NOMO-1 treated with DMSO at 0.1 percent for 48 hours (cell line): Measurements from ENCODE around the gene VTA1.
"Not testable (repeated sequence)": the region's sequence is repeated elsewhere in the genome, so short reads cannot be mapped to it uniquely, and the experiment has no call there.

Experiments used
- DNase-seq: peaks from one replicate; lab custom pipeline; 2025; ENCODE audit not compliant: unreplicated experiment; lab: John Stamatoyannopoulos, UW

Gene VTA1

DNA sequence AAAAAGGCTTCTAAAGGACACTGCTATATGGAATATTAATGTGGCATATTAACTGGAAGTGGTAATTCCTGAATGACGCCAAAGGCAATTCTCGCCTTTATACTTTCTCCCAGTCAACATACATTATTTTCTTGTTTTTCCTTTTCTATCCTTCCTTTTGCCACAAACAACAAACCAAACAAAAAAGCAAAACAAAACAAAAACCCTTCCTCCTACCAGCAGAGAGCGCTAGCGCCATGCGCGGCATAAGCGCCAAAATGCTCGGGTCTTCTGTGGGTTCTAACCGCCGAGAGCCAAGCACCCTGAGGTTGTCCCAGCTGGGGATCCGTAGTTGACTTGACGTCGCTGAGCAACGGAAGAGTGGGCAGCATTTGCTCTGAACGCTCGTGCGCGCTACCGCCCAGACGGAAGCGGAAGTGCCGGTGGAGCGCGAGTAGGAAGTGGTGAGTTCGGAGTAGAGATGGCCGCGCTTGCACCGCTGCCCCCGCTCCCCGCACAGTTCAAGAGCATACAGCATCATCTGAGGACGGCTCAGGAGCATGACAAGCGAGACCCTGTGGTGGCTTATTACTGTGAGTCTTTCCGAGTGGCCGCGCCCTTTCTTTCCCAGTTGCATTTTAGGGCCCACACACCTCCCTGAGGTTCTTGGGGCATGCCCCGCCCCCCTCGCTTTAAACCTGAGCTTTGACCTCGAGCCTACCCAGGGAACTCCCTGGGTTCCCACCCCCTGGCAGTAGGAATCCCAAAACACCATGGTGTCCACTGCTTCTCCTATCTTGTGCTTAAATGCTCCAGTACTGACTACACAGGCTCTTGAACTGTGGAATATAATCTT, at the start of gene VTA1, which contains the start of gene NMBR:
VTA1 (plus strand) TSS at position 436 of the 835 bp plus-strand sequence; CDS start at position 461, 25 bp downstream.
NMBR (minus strand) TSS at position 295 of the 835 bp plus-strand sequence. CDS start 58,464 bp downstream, outside the sequence.
- peak; percentile 99 for DNase-seq

GRCh38 chr6:142104820-142105219, 42.2 kb upstream of the VTA1 start:
- not testable (repeated sequence) for DNase-seq

- not testable (repeated sequence) for DNase-seq
These were observed 36.2 kb upstream of the VTA1 start for GRCh38 chr6:142110820-142111219.

DNA sequence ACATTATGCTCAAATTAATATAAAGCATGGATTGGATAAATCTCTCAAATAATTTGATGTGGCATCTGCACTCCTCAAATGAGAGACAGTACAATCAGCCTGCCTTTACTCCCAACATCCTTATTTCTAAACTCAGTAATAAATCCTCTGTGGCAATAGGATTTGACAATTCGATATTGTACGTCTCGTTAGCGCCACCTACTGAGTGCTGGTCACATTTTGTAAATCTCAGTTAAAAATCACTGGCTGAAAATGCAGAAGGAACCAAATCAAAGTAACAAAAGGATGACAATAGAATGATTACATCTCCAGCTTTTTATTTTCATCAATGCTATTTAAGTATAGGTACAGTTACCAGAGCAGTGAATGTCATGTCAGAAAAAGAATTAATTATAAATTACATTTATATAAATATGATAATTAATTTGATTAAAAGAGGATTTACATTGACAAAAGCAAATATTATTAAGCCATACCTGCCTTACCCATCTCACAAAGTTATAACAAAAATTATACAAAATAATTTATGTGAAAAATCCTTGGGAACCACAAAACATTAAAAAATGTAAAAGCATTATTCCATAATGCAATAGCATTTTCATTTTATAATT, 34.5 kb upstream of the VTA1 start:
- peak; percentile 66 for DNase-seq

DNA sequence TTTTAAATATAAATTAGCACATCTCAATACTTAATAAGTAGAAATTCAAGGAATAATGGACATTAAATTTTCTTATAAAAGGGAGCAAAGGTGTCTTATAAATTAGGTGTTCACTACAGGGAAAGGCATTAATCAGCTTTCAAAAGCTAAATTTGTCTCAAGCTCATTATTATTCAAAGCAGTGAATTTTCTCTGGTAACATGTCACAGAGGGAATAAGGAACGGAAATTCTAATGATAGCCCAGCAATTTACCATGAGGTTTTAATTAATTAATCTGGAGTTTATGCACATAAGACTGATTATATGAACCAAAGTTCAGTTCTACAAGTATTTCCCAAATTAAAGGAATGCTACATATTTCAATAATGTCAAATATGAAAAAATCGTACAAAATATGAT, 29.7 kb upstream of the VTA1 start:
- DNase-seq = no peak

DNA sequence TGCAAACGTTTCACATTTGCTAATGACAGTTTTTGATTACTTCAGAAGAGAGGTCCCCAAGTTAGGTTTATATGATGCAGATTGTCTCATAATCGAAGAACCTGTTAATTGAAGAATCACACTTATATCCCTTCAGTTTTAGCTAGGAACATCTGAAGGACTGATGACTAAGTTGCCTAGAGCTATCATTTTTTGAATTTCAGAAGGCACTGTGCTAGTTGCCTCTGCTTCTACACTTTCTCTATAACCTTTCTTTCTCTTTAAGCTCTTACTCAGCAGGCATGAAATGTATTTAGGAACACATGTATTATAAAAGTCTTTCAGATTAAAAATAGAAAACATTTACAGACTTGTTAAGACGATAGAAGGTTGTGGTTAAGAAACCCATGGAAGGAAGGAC, 28.7 kb upstream of the VTA1 start:
- no peak for DNase-seq

DNA sequence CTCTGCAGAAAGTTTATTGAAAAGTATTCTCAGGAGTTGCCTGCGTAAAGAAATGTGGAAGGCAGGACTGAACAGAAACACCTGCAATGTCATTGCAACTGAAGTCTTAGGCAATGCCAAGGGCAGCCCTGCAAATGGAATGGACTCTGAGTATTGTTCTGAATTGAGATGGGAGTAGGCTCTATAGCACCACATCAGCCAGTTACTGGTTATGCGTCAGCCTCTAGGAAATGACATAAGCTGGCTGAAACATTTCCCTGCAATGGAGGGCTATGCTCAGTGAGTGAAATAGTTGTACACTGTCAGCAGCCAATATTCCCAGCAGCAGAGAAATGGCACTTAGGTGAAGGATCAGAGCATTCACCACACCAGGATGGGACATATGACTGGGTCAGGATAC, 28.1 kb upstream of the VTA1 start:
- no peak for DNase-seq

DNA sequence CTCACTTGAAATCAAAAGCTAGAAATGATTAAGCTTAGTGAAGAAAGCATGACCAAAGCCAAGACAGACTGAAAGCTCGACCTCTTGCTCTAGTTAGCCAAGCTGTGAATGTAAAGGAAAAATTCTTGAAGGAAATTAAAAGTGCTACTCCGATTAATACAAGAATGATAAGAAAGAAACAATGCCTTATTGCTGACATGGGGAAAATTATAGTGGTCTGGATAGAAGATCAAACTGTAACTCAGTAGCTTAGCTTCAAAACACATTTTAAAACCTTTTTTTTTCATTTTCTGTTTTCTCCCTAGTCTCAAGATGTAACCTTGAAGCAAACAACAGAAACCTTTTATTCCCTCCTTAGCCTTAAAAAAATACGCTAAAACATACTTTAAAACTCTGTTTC, 25.7 kb upstream of the VTA1 start:
- DNase-seq = no peak

GRCh38 chr6:142130814-142131213, 16.2 kb upstream of the VTA1 start:
- DNase-seq = no peak

GRCh38 chr6:142132625-142133024, 14.4 kb upstream of the VTA1 start, which contains the start of gene GJE1:
Gene GJE1 (plus strand): TSS chr6:142132925. CDS start chr6:142133159, 234 bp downstream.
- DNase-seq = no peak

DNA sequence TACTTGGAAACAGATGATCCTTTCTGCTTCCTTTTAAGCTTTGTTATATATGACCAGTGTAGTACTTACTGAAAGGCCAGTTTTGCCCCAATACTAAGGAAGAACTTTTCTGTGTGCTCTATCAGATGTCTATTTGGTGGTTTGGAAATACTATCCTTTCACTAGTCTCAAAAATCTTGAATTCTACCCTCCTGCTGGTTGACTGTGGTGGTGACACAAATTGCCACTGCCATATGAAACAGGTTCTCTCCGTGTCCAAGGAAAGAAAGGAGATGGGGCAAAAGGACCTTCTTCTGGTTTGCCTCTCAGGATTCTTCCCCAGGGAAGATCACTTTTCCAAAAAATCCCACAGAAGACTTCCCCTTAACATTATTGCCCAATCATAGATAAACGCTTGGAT, 8.2 kb upstream of the VTA1 start:
- DNase-seq = no peak

DNA sequence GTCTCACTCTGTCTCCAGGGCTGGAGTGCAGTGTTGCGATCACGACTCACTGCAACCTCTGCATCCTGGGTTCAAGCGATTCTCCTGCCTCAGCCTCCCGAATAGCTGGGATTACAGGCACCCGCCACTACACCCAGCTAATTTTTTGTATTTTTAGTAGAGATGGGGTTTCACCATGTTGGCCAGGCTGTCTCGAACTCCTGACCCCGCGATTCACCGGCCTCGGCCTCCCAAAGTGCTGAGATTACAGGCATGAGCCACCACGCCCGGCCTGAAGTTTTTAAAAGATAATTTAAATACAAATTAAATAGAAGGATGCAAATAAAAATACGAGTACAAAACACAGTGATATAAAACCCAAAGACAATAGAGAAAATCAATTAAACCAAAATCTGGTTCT, 5.5 kb upstream of the VTA1 start:
- not testable (repeated sequence) for DNase-seq

DNA sequence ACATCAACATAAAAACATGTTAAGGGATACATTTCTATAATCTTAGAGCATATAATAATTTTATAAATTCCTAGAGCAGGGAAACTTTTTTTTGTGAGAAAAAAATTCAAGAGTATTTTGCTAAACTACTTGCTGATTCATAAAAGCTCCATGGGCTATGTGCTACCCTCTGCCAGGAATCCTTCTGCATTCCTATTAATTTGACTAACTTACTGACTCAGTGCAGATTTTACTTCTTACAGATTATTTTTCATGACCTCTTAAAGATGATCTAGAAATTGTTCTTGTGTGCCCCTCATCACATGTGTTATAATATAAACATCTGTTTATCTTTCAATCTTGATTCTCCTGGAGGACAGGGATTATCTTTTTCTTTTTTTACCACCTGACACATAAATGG, 5.7 kb downstream of the VTA1 start:
- no peak for DNase-seq

GRCh38 chr6:142153196-142153595, 6.1 kb downstream of the VTA1 start:
- no peak for DNase-seq

GRCh38 chr6:142154336-142154735, 7.3 kb downstream of the VTA1 start:
- DNase-seq = no peak

DNA sequence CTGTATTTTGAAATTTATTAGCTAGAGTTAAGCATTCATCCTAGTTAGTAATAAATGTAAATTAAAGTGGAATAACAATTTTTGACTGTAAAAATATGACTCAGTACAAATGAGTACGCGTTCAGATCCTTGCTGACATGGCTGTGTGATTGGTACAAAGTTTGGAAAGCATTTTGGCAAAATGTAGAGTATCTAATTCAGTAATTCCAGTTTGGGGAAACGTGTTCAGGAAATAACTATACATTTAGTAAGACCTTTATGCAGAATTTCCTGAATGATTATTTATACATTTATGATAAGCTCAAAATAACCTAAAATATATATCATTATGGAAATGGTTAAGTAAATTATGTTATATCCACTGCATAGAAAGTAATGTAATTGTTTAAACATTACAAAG, 8.0 kb downstream of the VTA1 start:
- DNase-seq = no peak

GRCh38 chr6:142155895-142156757, 9.1 kb downstream of the VTA1 start:
- peak; percentile 29 for DNase-seq

DNA sequence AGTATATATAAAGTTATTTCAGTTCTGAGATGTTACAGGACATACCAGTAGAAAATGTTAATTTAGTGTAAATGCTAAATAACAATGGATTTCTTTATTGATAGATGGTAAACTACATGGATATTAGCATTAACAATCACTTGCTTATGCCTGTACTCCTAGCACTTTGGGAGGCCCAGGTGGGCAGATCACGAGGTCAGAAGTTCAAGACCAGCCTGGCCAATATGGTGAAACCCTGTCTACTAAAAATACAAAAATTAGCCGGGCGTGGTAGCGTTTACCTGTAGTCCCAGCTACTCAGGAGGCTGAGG, 9.7 kb downstream of the VTA1 start:
- DNase-seq = not testable (repeated sequence)

DNA sequence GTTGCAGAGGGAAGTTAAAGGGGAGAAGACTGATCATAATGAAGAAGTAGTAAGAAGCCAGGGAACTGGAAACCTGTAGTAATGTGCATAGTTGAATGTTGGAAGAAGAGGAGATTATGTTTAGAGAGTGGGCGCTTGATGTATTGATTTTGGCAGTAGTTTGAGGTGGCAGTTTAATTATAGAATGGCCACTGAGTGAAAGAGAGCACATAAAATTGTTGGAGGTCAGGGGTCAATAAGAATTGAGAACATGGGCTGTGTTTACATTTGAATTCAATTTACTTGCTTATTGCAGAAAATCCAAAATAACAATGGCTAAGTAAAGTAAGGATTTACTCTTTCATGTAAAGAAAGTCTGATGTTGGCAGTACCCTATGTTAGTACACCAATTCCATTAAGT, 15.7 kb downstream of the VTA1 start:
- no peak for DNase-seq

GRCh38 chr6:142165227-142165626, 18.2 kb downstream of the VTA1 start:
- no peak for DNase-seq

DNA sequence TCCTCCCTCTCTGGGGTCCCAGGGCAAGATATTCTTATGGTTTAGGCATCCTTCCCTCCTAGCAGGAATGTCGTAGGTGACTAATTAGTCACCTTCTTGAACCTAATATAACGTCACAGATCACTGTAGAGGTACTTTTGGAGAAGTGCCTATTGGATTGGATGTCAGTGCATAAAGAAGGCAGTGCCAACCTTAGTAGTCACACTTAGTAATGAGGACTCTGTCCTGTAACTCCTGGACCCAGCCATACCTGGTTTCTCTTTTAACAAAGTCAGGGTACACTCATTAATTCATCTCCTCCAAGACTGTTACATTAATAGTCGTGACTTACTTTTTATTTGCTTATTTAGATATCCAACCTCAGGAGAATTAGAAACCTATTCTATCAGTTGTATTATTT, 20.0 kb downstream of the VTA1 start:
- no peak for DNase-seq

DNA sequence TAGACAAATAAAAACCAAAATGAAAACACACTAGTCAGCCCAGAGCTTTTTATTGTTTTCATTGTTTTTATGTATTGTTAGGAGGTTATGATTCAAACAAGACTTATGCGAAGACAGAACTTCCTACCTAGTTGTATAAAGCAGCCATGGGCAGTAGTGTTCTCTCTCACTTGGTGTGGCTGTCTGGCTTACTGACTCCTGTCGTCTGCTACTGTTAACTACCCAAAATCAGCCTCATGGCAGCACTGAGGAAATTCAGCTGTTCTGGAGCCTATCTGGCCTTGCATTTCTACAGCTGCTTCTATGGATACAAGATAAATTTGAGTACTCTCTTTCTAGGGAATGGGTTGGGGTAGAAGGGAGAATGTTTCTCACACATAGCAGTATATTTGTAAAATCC, 20.4 kb downstream of the VTA1 start:
- DNase-seq = no peak
